ENCODE data around the gene SLC22A23.
A peak's percentile ranks its signal among the peaks of the same experiment; 100 is the strongest.

The SLC22A23 gene

DNA sequence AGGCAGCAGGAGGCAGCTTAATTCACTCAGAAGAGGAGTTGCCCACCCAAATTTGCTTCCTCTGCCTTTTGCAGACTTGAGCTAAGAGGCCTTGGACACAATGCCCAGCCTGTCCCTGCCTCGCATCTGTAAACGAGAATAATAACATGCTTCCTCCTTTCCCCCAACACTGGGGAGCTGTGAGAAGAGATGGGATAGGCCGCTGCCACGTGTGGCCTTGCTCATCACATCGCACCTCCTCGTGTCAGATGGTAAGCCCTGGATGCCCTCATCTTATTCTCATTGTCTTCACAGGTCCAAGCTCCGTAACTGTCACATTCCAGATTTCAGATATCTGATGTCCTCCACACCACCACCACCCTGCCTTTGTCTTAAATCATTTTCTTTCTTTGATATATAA, 216.3 kb downstream of the SLC22A23 start:
- no peaks in the 10 kb centered on the region for H3K79me2 ChIP-seq (ENCODE audit: control insufficient read depth, low read length)
- no peaks in the 10 kb centered on the region for H3K9me3 ChIP-seq (ENCODE audit: control insufficient read depth, insufficient read depth, low read length)
- H3K4me2 ChIP-seq (ENCODE audit: low read length) = no peak overlapping the region
- H3F3A ChIP-seq (ENCODE audit: control insufficient read depth, insufficient read depth) = no peaks in the 10 kb centered on the region; the same call in 1 of the 2 replicates
- H3K4me1 ChIP-seq (ENCODE audit: control insufficient read depth, low read length) = peaks cover 26% of the 10 kb centered on the region
- H3K9me2 ChIP-seq (replicated peaks; ENCODE audit: control insufficient read depth, low read length) = no peaks in the 10 kb centered on the region
- no peaks in the 10 kb centered on the region for H3K36me3 ChIP-seq (ENCODE audit: control insufficient read depth, low read length)
- H3K4me3 ChIP-seq (ENCODE audit: low read length) = no peak overlapping the region
- no peaks in the 10 kb centered on the region for H4K20me1 ChIP-seq (ENCODE audit: control insufficient read depth, insufficient read depth, low read depth, low read length)
- H3K27ac ChIP-seq (ENCODE audit: low read depth, low read length) = no peak overlapping the region
- H3K27me3 ChIP-seq (ENCODE audit: control insufficient read depth, low read length) = peaks cover 17% of the 10 kb centered on the region
- no peak for TF ChIP-seq CTCF (IDR thresholded peaks at IDR 0.05; ENCODE audit: low read depth, low read length, poor library complexity, severe bottlenecking)

DNA sequence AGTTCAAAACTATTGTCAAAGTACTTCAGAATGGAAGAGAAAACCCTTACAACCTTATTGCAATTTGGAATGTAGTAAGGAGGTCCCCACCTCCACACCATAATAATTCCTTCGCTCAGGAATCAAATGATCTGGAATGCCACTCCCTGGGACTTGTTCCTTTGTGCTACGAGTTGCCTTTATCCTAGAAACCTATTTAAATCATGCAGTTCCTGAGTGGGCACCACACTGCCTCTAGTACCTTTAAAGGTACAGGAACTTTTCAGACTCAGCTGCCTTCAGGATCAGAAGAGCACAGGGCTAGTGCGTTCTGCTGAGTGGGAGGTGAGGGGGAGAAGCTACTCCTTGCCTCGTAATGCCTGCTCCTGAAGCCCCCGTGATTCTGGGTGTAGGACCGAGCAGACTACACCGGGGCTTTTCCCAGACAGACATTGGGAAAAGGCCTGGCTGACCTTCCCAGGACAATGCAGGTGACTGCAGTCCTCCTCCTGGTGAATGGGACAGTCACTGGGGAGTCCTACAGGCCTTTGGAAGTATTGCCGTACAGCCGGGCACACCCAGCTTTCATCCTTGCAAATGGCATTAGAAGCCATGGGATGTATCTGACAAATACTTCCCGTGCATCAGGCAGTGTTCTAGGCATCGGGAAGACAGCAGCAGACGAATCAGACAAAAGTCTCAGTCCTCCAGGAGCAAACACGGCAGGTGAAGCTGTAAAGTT, 217.6 kb downstream of the SLC22A23 start:
- H4K20me1 ChIP-seq (ENCODE audit: control insufficient read depth, insufficient read depth, low read depth, low read length) = no peaks in the 10 kb centered on the region
- TF ChIP-seq EZH2phosphoT487 (IDR thresholded peaks at IDR 0.05; ENCODE audit: borderline replicate concordance, low read length) = no peak
- no peak for TF ChIP-seq CTCF (IDR thresholded peaks at IDR 0.05; ENCODE audit: low read depth, low read length, poor library complexity, severe bottlenecking)
- H3K9me2 ChIP-seq (replicated peaks; ENCODE audit: control insufficient read depth, low read length) = no peaks in the 10 kb centered on the region
- no peak overlapping the region for H3K27ac ChIP-seq (ENCODE audit: low read depth, low read length)
- H3K4me1 ChIP-seq (ENCODE audit: control insufficient read depth, low read length) = peaks cover 30% of the 10 kb centered on the region
- no peak overlapping the region for H3K4me2 ChIP-seq (ENCODE audit: low read length)
- H3K79me2 ChIP-seq (ENCODE audit: control insufficient read depth, low read length) = no peaks in the 10 kb centered on the region
- H3F3A ChIP-seq (ENCODE audit: control insufficient read depth, insufficient read depth) = no peaks in the 10 kb centered on the region; the same call in 1 of the 2 replicates
- no peaks in the 10 kb centered on the region for H3K36me3 ChIP-seq (ENCODE audit: control insufficient read depth, low read length)
- H3K4me3 ChIP-seq (ENCODE audit: low read length) = no peak overlapping the region
- no peaks in the 10 kb centered on the region for H3K9me3 ChIP-seq (ENCODE audit: control insufficient read depth, insufficient read depth, low read length)
- peaks cover 18% of the 10 kb centered on the region for H3K27me3 ChIP-seq (ENCODE audit: control insufficient read depth, low read length)

GRCh38 chr6:3237761-3238662, 218.8 kb downstream of the SLC22A23 start:
- TF ChIP-seq EZH2phosphoT487 (IDR thresholded peaks at IDR 0.05; ENCODE audit: borderline replicate concordance, low read length) (no peak), CTCF (IDR thresholded peaks at IDR 0.05; ENCODE audit: low read depth, low read length, poor library complexity, severe bottlenecking) (no peak)
- Histone ChIP-seq H3K9me2 (replicated peaks; ENCODE audit: control insufficient read depth, low read length) (no peaks in the 10 kb centered on the region), H3K4me2 (ENCODE audit: low read length) (peak overlapping the region; percentile 58), H4K20me1 (ENCODE audit: control insufficient read depth, insufficient read depth, low read depth, low read length) (no peaks in the 10 kb centered on the region), H3K79me2 (ENCODE audit: control insufficient read depth, low read length) (no peaks in the 10 kb centered on the region), H3F3A (ENCODE audit: control insufficient read depth, insufficient read depth) (no peaks in the 10 kb centered on the region; the same call in 1 of the 2 replicates), H3K27ac (ENCODE audit: low read depth, low read length) (no peak overlapping the region), H3K27me3 (ENCODE audit: control insufficient read depth, low read length) (peaks cover 21% of the 10 kb centered on the region), H3K4me1 (ENCODE audit: control insufficient read depth, low read length) (peaks cover 30% of the 10 kb centered on the region), H3K4me3 (ENCODE audit: low read length) (peak overlapping the region; percentile 22; the same call in 1 of the 2 replicates), H3K9me3 (ENCODE audit: control insufficient read depth, insufficient read depth, low read length) (no peaks in the 10 kb centered on the region), H3K36me3 (ENCODE audit: control insufficient read depth, low read length) (no peaks in the 10 kb centered on the region)

Data from DOHH2 (cell line).